HG03469 (cell line): ENCODE data around the gene ELMO3.

Experiments
- ATAC-seq: cut with Tn5 transposase; IDR thresholded peaks from one replicate; pipeline ENCODE4 v1.9.1; 2021; ENCODE audit warnings: mild to moderate bottlenecking, moderate library complexity, moderate number of reproducible peaks; ENCODE audit not compliant: unreplicated experiment

ELMO3 gene

DNA sequence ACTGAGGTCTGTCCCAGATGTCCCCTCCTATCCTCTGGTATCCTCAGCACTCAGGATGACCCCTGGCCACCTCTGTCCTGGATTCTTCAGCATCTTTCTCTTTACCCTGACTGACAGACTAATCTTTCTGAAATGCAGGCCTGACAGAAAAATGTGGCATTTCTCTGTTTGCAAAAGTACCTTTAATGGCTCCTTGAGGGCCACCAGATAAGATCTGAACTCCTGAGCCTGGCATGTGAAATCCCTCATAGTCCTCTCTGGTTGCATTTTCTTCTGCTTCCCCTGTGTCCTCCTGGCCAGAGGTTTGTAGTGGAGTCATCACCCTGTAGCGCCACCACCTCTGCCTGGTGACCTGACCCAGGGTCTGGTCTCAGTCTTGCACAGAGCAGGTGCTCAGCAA lies 2.0 kb upstream of the ELMO3 start:
- no peak for ATAC-seq

DNA sequence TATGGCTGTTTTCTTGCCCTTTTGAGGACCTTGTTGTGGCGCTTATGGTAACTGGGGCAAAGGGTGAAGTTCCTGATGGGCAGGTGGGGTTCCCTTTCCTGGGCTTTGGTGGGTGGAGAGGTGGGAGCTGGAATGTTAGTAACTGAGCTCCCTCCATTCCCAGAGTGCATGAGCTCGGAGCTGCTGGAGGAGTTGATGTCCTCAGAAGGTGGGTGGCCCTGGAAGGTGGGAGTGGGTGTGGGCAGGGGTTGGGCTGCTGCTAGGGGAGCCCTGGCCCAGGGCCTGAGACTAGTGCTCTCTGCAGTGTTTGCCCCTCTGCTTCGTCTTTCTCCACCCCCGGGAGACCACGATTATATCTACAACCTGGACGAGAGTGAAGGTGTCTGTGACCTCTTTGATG lies 1.2 kb upstream of the ELMO3 start:
- ATAC-seq, result no peak

DNA sequence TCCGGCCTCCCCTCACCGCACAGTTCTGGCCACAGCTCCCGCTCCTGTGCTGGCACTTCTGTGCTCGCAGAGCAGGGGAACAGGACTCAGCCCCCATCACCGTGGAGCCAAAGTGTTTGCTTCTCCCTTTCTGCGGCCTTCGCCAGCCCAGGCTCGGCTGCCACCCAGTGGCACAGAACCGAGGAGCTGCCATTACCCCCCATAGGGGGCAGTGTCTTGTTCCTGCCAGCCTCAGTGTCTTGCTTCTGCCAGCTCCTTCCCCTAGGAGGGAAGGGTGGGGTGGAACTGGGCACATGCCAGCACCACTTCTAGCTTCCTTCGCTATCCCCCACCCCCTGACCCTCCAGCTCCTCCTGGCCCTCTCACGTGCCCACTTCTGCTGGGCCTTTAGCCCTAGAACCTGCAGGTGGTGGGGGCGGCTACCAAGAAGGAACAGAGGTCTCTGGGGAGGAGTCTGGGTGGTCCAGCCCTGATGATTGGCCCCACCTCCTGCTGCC lies 645 bp upstream of the ELMO3 start:
- ATAC-seq, result no peak

DNA sequence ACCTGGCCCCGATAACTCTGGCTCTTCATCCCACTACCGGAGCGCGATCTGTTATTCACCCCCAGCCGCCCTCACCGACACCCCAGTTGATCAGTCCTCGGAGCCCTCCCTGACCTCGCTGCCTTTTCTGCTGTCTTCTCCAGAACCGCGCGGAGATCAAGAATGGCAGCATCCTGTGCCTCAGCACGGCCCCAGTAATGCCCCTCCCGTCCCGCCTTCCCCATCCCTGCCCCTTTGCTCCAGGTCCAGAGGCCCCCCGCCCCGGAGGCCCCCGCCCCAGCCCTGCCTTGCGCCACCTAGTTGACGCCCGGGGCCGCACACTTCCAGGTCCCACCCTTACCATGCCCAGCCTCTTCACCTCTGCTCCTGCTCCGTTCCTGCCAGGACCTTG lies 872 bp downstream of the ELMO3 start:
- ATAC-seq, result no peak

DNA sequence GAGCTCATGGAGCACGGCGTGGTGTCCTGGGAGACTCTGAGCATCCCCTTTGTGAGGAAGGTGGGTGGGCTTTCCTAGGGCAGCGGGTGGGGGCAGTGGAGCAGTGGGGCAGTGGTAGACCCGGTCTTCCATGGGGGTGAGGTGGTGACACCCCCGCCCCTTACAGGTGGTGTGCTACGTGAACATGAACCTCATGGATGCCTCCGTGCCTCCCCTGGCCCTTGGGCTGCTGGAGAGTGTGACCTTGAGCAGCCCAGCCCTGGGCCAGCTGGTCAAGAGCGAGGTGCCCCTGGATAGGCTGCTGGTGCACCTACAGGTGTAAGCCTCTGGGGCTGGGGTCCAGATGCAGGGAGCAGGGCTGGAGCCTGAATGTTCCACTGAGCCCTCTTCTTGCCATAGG lies 1.6 kb downstream of the ELMO3 start:
- ATAC-seq, result no peak

DNA sequence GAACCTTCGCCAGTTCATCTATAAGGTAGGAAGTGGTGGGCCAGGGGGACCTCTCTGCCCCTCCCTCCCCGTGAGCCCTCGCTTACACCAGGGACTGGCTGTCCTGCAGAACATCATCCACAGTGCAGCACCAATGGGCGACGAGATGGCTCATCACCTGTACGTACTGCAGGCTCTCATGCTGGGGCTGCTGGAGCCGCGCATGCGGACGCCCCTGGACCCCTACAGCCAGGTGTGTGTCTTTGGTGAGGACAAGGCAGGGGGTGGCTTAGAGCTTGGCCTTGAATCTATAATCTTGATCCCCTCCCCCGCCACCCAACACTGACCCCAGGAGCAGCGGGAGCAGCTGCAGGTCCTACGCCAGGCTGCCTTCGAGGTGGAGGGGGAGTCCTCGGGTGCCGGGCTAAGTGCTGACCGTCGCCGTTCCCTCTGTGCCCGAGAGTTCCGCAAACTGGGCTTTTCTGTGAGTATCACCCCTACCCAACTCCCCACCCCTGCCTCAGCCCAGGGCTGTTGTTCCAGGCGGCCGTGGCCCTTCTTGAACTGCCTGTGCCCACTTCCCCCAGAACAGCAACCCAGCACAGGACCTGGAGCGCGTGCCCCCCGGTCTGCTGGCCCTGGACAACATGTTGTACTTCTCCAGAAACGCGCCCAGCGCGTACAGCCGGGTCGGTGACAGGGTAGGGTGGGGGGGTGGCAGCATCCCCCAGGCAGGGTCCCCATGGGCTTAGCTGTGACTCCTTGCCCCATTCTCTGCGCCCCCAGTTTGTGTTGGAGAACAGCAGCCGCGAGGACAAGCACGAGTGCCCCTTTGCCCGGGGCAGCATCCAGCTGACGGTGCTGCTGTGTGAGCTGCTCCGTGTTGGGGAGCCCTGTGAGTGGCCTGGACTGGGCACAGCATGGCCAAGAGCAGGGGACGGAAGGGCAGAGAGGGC lies 2.7 kb downstream of the ELMO3 start:
- ATAC-seq, result no peak

DNA sequence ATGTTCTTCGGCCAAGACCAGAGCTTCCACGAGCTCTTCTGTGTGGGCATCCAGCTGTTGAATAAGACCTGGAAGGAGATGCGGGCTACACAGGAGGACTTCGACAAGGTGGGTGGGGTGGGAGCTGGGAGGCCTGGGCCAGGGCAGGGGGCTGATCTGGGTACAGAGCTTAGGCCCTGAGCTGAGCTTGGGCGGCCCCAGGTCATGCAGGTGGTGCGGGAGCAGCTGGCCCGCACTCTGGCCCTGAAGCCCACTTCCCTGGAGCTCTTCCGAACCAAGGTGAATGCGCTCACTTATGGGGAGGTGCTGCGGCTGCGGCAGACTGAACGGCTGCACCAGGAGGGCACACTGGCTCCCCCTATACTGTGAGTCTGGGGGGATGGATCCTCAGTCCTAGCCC lies 3.5 kb downstream of the ELMO3 start:
- no peak for ATAC-seq

DNA sequence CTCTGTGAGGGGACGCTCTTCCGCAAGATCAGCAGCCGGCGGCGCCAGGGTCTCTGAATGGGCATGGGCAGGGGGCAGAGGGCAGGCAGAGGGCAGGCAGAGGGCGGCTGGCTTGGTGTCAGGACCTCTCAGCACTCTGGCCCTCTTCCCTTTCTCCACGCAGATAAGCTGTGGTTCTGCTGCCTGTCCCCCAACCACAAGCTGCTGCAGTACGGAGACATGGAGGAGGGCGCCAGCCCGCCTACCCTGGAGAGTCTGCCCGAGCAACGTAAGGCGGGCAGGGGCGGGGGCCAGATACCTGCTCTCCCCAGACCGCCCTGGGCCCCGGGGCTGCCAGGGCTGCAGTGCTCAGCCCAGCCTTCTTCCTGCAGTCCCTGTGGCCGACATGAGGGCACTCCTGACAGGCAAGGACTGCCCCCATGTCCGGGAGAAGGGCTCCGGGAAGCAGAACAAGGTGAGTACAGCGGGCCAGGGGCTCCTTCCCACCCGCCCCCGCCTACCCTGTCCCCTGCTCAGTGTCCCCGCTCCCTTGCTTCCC lies 4.1 kb downstream of the ELMO3 start:
- no peak for ATAC-seq

DNA sequence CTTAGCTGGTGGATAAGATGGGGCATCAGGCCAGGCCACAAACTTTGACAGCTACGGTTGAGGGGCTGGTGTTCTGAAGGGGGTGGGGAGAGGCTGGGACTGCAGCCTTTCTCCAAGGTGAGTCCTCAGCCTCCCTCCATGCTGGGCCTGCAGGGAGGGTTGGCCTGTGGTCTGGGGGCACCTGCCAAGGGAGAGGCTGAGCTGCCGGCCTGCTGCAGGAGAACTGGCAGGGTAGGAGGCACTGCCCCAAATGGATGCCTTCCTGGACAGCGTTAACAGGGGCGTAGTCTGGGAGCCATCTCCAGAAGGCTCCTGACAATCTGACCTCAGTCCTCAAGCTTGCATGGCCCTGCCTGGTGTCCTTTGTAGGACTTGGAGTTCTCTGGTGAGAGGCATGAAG lies 5.1 kb downstream of the ELMO3 start:
- no peak for ATAC-seq

DNA sequence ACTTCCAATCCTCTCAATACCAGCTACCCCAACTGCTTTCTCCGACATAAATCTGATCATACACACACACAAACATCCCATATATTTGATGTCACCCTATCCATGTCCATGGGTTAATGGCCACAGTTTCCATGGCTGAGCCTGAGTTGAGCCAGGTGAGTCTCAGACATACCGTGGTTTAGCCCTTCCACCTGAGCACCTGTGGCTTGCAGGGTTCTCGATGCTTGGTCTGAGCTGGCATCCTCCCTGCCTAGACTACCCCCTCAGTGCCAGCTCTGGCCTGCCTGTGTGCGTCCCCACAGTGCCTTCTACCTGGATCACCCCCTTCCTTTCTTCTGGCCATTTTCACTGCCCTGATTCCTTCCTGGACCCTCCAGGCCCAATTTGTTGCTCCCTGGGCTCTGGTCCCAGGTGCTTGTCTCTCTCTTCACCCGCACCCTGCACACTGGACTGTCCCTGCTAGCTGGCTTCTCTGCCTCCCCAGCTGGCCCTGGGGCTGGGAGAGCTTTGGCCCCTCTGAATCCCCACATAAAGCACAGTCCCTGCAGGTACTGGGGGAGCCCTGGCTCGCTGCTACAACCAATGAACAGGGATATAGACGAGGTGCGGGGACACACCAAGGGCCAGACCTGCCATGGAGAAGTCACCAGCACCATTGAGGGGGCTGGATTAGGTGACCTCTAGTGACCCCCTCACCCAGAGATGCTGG lies 7.4 kb downstream of the ELMO3 start:
- no peak for ATAC-seq

DNA sequence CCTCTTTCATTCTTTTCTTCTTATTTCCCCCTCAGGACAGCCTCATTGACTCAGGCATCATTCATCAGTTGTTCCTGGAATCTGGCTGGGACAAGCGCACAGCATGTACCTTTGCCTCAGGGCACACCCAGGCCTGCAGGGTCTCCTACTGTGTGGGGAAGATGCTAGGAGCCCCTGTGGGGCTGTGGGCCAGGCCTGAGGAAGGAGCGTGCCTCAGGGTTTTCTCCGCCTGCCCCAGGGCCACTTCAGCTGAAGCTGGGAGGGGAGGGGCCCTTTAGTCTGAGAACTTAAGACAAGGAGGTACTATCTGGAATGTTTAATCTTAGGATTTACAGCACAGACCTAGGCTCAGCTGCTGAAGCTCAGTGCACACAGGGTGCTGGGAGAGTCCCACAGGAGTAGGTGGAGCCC lies 7.9 kb downstream of the ELMO3 start:
- no peak for ATAC-seq

DNA sequence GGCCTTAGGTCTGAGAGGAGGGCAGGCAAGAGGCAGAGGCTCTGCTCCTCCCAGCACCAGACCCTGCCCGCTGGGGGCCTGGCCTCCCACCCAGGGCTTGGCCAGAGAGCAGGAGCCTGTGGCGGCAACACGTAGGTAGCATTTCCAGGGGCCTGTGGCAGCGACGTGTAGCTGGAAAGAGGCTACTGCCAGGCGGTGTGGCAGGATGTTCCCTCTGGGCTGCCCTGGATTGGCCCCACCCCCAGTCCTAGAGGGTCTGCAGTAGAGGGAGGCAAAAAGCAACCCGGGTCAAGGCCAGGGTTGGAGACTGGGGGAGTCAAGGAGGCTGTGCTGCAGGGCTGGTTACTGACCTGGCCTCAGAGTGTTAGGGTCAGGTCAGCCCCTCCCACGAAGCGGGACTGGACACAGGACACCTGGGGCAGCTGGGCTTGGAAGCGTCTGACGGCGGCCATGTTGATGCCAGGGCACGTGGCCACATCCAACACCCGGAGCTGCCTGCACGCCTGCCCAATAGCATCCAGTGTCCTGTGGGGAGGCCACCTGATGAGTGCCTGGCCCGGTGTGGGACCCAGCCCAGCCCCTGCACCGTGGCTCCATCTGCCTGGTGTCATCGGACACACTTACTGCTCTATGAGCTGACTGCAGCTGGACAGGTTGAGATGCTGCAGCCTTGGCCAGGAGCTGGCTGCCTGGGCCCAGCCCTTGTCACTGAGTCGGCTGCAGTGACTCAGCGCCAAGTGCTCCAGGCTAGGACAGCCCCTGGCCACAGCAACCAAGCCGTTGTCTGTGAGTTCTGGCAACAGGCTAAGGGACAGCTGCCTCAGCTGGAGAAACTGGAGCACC lies 8.5 kb downstream of the ELMO3 start:
- ATAC-seq, result no peak

DNA sequence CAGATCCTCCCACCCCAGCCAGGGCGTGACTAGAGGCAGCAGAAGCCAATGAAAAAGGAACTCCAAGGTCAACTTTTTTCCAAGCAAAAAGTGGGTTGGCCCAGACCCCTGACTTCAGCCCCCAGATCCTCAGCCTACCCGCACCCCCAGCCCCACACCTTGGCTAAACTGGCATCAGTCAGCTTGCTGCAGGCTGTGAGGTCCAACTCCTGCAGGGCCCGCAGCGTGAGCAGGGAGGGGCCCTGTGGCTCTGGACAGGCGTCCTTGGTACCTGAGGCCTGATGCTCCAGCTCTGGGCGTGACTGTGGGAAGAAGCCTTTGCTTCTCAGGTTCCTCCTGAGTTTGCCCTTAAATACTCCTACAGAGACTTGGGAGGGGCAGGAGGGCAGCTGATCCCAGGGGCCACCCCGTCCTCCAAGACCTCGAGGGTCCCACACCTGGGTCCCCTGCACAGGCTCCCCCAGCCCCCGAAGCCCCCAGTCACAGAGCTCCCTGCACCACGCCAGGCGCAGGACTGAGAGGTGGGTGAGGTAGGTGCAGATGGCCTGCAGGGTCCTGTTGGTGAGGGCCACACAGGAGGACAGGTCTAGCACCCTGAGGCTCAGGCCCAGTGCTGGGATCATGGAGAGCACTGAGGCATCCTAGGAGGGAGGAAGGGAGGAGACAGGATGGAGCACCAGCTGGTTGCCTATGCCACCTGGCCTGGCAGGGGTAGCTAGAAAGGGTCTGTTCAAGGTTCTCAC lies 9.4 kb downstream of the ELMO3 start:
- no peak for ATAC-seq

DNA sequence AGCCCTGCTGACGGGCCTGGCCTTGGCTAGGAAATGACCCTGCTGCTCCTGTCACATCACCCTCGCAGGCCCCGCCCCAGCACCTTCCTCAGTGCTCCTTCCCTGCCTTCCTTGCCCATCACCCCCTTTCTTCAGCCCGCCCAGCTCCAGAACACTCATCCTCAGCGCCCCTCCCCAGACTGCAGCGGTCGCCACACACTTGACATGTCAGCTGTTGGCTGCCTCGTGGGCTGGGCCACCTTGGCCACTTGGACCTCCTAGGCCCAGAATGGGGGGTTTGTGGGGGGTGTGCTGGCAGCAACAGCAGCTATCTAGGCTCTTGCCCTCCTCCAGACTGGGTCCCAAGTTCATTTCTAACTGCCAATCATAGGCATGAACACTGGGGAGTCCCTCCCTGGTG lies 10.6 kb downstream of the ELMO3 start:
- ATAC-seq, result no peak

DNA sequence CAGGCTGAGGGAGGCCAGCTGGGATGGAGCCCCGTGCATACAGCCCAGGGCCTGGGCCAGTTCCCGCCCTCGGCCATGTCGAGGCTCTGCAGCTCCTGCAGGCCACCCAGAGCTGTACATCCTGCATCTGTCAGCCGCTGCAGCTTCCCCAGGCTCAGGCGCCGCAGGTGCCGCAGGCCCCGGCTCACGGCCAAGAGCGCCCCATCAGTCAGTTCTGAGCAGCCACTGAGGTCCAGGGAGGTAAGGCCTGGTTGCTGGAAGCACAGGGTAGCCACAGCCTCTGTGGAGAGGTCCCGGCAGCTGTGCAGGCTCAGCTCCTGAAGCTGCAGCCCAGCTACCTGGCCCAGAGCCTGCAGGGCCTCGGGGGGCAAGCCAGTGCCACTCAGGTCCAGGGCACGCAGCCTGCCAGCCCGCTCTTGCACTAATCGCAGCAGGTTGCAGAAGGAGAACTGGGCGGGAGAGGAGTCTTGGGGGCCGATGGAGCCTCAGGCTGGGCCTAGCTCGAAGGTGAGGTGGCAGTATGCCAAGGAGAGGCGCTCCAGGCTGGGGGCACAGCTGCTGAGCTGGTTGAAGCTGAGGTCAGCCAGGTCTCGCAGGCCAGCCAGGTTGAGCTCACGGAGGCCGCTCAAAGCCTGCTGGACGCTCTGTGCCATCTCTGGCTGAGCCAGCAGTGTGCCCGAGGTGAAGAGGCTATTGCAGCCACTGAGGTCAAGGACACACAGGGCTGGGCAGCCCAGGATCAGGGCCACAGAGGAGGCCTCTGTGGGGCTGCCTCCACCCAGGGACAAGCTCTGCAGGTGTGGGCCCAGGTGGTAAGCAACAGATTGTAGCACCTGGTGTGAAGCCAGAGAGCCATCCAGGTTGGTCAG lies 11.4 kb downstream of the ELMO3 start:
- ATAC-seq, result no peak

DNA sequence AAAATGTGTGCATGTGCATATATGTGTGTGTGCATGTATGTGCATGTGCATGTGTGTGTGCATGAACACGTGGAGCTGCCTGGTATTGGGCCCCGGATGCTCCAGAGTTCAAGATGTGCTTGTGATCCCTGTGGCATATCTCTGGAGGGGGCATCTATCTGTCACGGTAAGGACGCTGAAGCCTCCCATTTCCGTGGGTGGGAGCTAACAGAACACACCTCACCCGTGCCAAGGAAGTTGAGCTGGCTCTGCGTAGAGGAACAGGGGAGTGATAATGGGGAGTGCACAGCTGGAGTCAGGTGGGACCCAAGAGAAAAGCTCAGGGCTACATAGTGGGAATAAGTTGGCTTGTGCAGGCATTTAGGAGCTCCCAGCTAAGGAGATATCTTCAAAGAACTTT lies 12.7 kb downstream of the ELMO3 start:
- no peak for ATAC-seq

DNA sequence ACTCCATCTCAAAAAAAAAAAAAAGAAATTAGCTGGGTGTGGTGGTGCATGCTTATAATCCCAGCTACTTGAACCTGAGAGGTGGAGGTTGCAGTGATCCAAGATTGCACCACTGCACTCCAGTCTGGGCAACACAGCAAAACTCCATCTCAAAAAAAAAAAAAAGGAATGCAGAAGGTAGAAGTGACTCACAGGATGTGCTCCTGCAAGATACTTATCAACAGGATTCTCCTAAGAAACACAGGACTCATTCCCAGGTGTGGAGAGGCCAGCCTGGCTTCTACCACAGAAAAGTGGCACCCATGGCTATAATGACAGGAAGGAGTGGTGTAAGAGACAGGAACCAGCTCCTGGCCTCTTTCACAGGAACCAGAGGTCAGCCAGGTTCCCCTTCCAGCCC lies 13.8 kb downstream of the ELMO3 start:
- no peak for ATAC-seq

DNA sequence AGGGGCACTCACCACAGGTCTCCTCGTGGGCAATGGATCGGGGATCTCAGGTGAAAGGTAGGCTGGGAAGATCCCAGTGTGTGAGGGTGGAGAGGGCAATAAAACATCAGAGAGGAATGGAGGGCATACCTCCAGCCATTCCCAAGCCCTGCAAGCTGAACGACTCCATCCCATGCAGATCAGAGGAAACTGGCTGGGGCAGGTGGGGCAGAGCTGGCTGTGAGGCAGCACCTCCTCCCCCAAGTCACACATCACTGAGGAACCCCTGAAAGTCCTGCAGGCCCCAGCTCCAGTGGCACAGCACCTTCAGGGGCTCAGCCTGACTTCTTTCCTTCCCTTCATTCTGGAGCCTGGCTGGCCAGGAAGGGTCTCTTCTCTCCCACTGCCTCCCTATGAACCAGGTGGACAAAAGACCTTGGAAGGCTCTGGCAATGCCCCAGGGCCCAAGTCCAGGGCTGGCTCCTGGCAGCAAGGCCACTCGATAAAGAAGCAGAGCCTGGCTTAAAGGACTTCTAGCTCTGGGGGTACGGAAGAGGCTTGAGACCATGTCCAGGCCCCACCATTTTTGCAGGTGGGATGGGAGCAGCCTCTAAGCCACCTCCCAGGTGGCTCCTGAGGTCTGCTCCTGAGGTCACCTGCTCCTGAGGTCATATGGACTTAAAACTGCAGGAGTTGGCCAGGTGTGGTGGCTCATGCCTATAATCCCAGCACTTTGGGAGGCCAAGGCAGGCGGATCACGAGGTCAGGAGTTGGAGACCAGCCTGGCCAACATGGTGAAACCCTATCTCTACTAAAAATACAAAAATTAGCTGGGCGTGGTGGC lies 14.5 kb downstream of the ELMO3 start:
- no peak for ATAC-seq
